H1 (cell line): ENCODE results near the gene DPF1. TPM values are rescaled to one million over a fixed set of nuclear protein-coding genes. Genes with fewer than 3 reads are reported as not detected.

ENCODE experiments used
- CTCF ChIA-PET: fragments of 300-600 bp; sonication (Branson Sonifier 250); formaldehyde crosslinking; loops from one replicate; lab custom pipeline; 2021; ENCODE audit not compliant: partially characterized antibody; lab: Charles Lee
- POLR2A ChIA-PET: fragments of 300-600 bp; sonication (Branson Sonifier 250); formaldehyde crosslinking; loops from one replicate; lab custom pipeline; 2021; ENCODE audit warnings: inconsistent platforms; ENCODE audit not compliant: partially characterized antibody; lab: Charles Lee
- DNase-seq, 2 experiments: peaks; one replicate each; pipeline versions ENCODE4 v3.0.0 to v3.0.0-alpha.2; 2010 to 2022; ENCODE audit warnings: low spot score in 2 of 2, low read depth in 1 of 2, mixed read lengths in 1 of 2
- FAIRE-seq: peaks from 2 replicates; lab custom pipeline; 2011; peaks lifted over from hg19 to GRCh38; lab: Jason Lieb, UNC
- H2AFZ ChIP-seq: 2 replicates; pipeline ENCODE4 v1.8.1; 2012; ENCODE audit warnings: low read length, inconsistent platforms
- H2AK5ac ChIP-seq: 2 replicates; pipeline ENCODE4 v1.6.1; 2013; ENCODE audit warnings: low read depth, low read length
- H2BK120ac ChIP-seq: replicated peaks from 2 replicates; pipeline ENCODE3; 2013; ENCODE audit warnings: low read depth, low read length, inconsistent platforms
- H2BK12ac ChIP-seq: 2 replicates; pipeline ENCODE4 v1.6.1; 2013; ENCODE audit warnings: low read depth, low read length
- H2BK15ac ChIP-seq: 2 replicates; pipeline ENCODE4 v1.6.1; 2013; ENCODE audit warnings: low read length
- H2BK20ac ChIP-seq: 2 replicates; pipeline ENCODE4 v1.6.1; 2013; ENCODE audit warnings: low read length
- H2BK5ac ChIP-seq: 2 replicates; pipeline ENCODE4 v1.6.1; 2013; ENCODE audit warnings: low read depth, low read length
- H3K14ac ChIP-seq: 2 replicates; pipeline ENCODE4 v1.6.1; 2013; ENCODE audit warnings: inconsistent platforms; ENCODE audit not compliant: insufficient read length
- H3K18ac ChIP-seq: 2 replicates; pipeline ENCODE4 v1.6.1; 2013; ENCODE audit warnings: low read length; ENCODE audit errors: extremely low read depth
- H3K23ac ChIP-seq: 2 replicates; pipeline ENCODE4 v1.6.1; 2013; ENCODE audit warnings: inconsistent platforms; ENCODE audit not compliant: insufficient read length
- H3K23me2 ChIP-seq: 2 replicates; pipeline ENCODE4 v1.6.1; 2013; ENCODE audit warnings: low read depth, low read length
- H3K27ac ChIP-seq: 2 replicates; pipeline ENCODE4 v1.6.1; 2011; ENCODE audit warnings: low read depth, low read length, inconsistent platforms
- H3K27me3 ChIP-seq, 4 experiments: replicated peaks in 1 of 4; 1 replicate in 1 of 4; 2 replicates in 3 of 4; pipeline versions ENCODE4 v1.6.1 to v1.8.1; 2011 to 2013; ENCODE audit warnings: low read length in 3 of 4, mild to moderate bottlenecking in 3 of 4, inconsistent platforms in 2 of 4, mixed read lengths in 2 of 4, moderate library complexity in 1 of 4; ENCODE audit not compliant: control insufficient read depth in 3 of 4, insufficient read depth in 3 of 4; ENCODE audit errors: extremely low read depth in 1 of 4
- H3K36me3 ChIP-seq, 4 experiments: 2 replicates each; pipeline versions ENCODE4 v1.6.1 to v1.8.1; 2011 to 2013; ENCODE audit warnings: mild to moderate bottlenecking in 4 of 4, low read length in 3 of 4, moderate library complexity in 2 of 4, control low read depth in 1 of 4, inconsistent platforms in 1 of 4; ENCODE audit not compliant: insufficient read depth in 4 of 4, control insufficient read depth in 2 of 4
- H3K4ac ChIP-seq: replicated peaks from 2 replicates; pipeline ENCODE3; 2013; ENCODE audit warnings: low read length, low read depth, mixed read lengths, inconsistent platforms; ENCODE audit not compliant: insufficient read length
- H3K4me1 ChIP-seq, 4 experiments: replicated peaks in 1 of 4; 1 replicate in 1 of 4; 2 replicates in 3 of 4; pipeline versions ENCODE4 v1.6.1 to v1.8.1; 2011 to 2013; ENCODE audit warnings: low read length in 3 of 4, inconsistent platforms in 2 of 4, mixed read lengths in 1 of 4; ENCODE audit not compliant: insufficient read depth in 4 of 4, control insufficient read depth in 3 of 4
- H3K4me2 ChIP-seq, 2 experiments: 2 replicates each; pipeline versions ENCODE4 v1.6.1 to v1.8.1; 2011 to 2013; ENCODE audit warnings: low read depth in 2 of 2, low read length in 2 of 2, control low read depth in 1 of 2, inconsistent platforms in 1 of 2, mild to moderate bottlenecking in 1 of 2; ENCODE audit not compliant: insufficient read depth in 1 of 2
- H3K4me3 ChIP-seq, 4 experiments: fragments of 200-600, 300-600 bp in 1 of 4; sonication (generic), shearing (Covaris generic), sonication (Bioruptor Twin) in 1 of 4; 2 replicates each; pipeline versions ENCODE4 v1.5.1 to v1.8.1; 2011 to 2016; ENCODE audit warnings: low read length in 4 of 4, low read depth in 3 of 4, control low read depth in 2 of 4, inconsistent platforms in 2 of 4, mild to moderate bottlenecking in 2 of 4, mixed read lengths in 1 of 4, moderate library complexity in 1 of 4; ENCODE audit not compliant: insufficient read depth in 2 of 4; ENCODE audit errors: extremely low read depth in 1 of 4
- H3K56ac ChIP-seq: replicated peaks from 2 replicates; pipeline ENCODE3; 2013; ENCODE audit warnings: low read depth, mild to moderate bottlenecking, mixed read lengths, low read length, inconsistent platforms; ENCODE audit not compliant: insufficient read length
- H3K79me1 ChIP-seq: 2 replicates; pipeline ENCODE4 v1.6.1; 2013; ENCODE audit warnings: low read depth, low read length, control low read depth
- H3K79me2 ChIP-seq, 2 experiments: 2 replicates each; pipeline versions ENCODE4 v1.6.1 to v1.8.1; 2012 to 2013; ENCODE audit warnings: low read length in 2 of 2, mild to moderate bottlenecking in 2 of 2, inconsistent platforms in 1 of 2; ENCODE audit not compliant: insufficient read depth in 2 of 2, control insufficient read depth in 1 of 2
- H3K9ac ChIP-seq, 4 experiments: replicated peaks in 1 of 4; 1 replicate in 1 of 4; 2 replicates in 3 of 4; pipeline versions ENCODE4 v1.6.1 to v1.8.1; 2011 to 2013; ENCODE audit warnings: low read depth in 3 of 4, low read length in 3 of 4, control low read depth in 2 of 4, mild to moderate bottlenecking in 2 of 4, moderate library complexity in 2 of 4, inconsistent platforms in 1 of 4; ENCODE audit errors: extremely low read depth in 1 of 4
- H3K9me3 ChIP-seq, 2 experiments: 2 replicates each; pipeline versions ENCODE4 v1.6.1 to v1.8.1; 2012 to 2013; ENCODE audit warnings: mild to moderate bottlenecking in 2 of 2, moderate library complexity in 2 of 2, control low read depth in 1 of 2, inconsistent platforms in 1 of 2, low read depth in 1 of 2, low read length in 1 of 2, mixed read lengths in 1 of 2; ENCODE audit not compliant: insufficient read depth in 2 of 2
- H4K20me1 ChIP-seq, 2 experiments: replicated peaks in 1 of 2; 2 replicates each; pipeline versions ENCODE3 to v1.8.1; 2011 to 2013; ENCODE audit warnings: inconsistent platforms in 2 of 2, low read length in 2 of 2, mild to moderate bottlenecking in 1 of 2; ENCODE audit not compliant: insufficient read depth in 2 of 2, control insufficient read depth in 1 of 2
- H4K5ac ChIP-seq: 2 replicates; pipeline ENCODE4 v1.6.1; 2013; ENCODE audit warnings: low read length, low read depth, mixed read lengths, inconsistent platforms; ENCODE audit not compliant: insufficient read length
- H4K8ac ChIP-seq: 2 replicates; pipeline ENCODE4 v1.8.0; 2013; ENCODE audit warnings: mild to moderate bottlenecking, moderate library complexity, low read length, inconsistent platforms; ENCODE audit not compliant: insufficient read depth; ENCODE audit errors: extremely low read depth
- H4K91ac ChIP-seq: replicated peaks from 2 replicates; pipeline ENCODE3; 2013; ENCODE audit warnings: low read length, mixed read lengths, inconsistent platforms; ENCODE audit not compliant: insufficient read length
- ASH2L ChIP-seq: fragments of 200-600, 300-600 bp; sonication (generic); IDR thresholded peaks from one replicate; pipeline ENCODE4 v1.7.1; 2017; ENCODE audit warnings: low read length
- BRCA1 ChIP-seq: IDR thresholded peaks from 2 replicates; pipeline ENCODE4 v1.6.1; 2012; ENCODE audit warnings: low read depth, low read length, improper control_type of control experiment
- CBX5 ChIP-seq: fragments of 300-800, 300-1000 bp; sonication (generic); IDR thresholded peaks from 2 replicates; pipeline ENCODE4 v1.7.1; 2016; ENCODE audit warnings: antibody characterized with exemption, low read length, low read depth
- CBX8 ChIP-seq: fragments of 300-800, 300-1000 bp; sonication (generic); IDR thresholded peaks from 2 replicates; pipeline ENCODE4 v1.7.1; 2016; ENCODE audit warnings: low read depth, low read length, borderline replicate concordance
- CHD2 ChIP-seq: IDR thresholded peaks from 2 replicates; pipeline ENCODE4 v1.6.1; 2012; ENCODE audit warnings: low read length, improper control_type of control experiment
- CREB1 ChIP-seq: IDR thresholded peaks from 2 replicates; pipeline ENCODE4 v1.6.1; 2012; ENCODE audit warnings: inconsistent platforms
- EP300 ChIP-seq, 2 experiments: IDR thresholded peaks; 1 replicate in 1 of 2; 2 replicates in 1 of 2; pipeline ENCODE4 v1.6.1; 2011 to 2012; ENCODE audit warnings: low read depth in 2 of 2, low read length in 2 of 2, mild to moderate bottlenecking in 2 of 2, borderline replicate concordance in 1 of 2, inconsistent platforms in 1 of 2, moderate library complexity in 1 of 2
- HDAC2 ChIP-seq, 2 experiments: fragments of 300-600 bp in 1 of 2; sonication (generic) in 1 of 2; IDR thresholded peaks; 2 replicates each; pipeline ENCODE4 v1.6.1; 2011 to 2012; ENCODE audit warnings: low read depth in 2 of 2, low read length in 2 of 2, mild to moderate bottlenecking in 2 of 2, moderate library complexity in 2 of 2, borderline replicate concordance in 1 of 2, inconsistent platforms in 1 of 2
- HDAC6 ChIP-seq: IDR thresholded peaks from one replicate; pipeline ENCODE4 v1.7.1; 2012; ENCODE audit warnings: low read depth, mild to moderate bottlenecking, inconsistent platforms, low read length, moderate library complexity
- JUN ChIP-seq: IDR thresholded peaks from 2 replicates; pipeline ENCODE4 v1.6.1; 2011; ENCODE audit warnings: low read depth, mild to moderate bottlenecking, improper control_type of control experiment, low read length
- RFX5 ChIP-seq: IDR thresholded peaks from 2 replicates; pipeline ENCODE4 v1.6.1; 2011; ENCODE audit warnings: low read depth, low read length, improper control_type of control experiment, borderline replicate concordance
- YY1 ChIP-seq: IDR thresholded peaks from 2 replicates; pipeline ENCODE4 v1.6.1; 2011; ENCODE audit warnings: low read depth, mild to moderate bottlenecking, low read length
- ZNF274 ChIP-seq: IDR thresholded peaks from 2 replicates; pipeline ENCODE4 v1.7.0; 2012; ENCODE audit warnings: low read length, borderline replicate concordance; ENCODE audit errors: extremely low read depth
- WGBS, 2 experiments: shearing (Covaris generic) in 1 of 2; methylation state at CpG; one replicate each; pipeline versions ENCODE4 v1.1.6 to v1.1.7; 2013 to 2015; ENCODE audit warnings: low lambda C conversion rate in 2 of 2, mixed read lengths in 2 of 2, inconsistent platforms in 1 of 2, low coverage in 1 of 2, missing lambda C conversion rate in 1 of 2; ENCODE audit not compliant: insufficient replicate concordance in 2 of 2, insufficient coverage in 1 of 2, insufficient read length in 1 of 2; ENCODE audit errors: extremely low coverage in 1 of 2, missing lambda C conversion rate in 1 of 2; 5-methylcytosine and 5-hydroxymethylcytosine counted together
- polyA plus RNA-seq, 7 experiments: library from polyadenylated mRNA; depleted of rRNA in 3 of 7; stranded (reverse) in 5 of 7; unstranded in 2 of 7; fragments of >200 nt in 5 of 7; fragments of 200-250 nt in 2 of 7; gene quantifications; 1 replicate in 5 of 7; 2 replicates in 1 of 7; 4 replicates in 1 of 7; pipeline versions ENCODE4 v1.2.1 to v1.2.3, GENCODE V29; 2011 to 2013; ENCODE audit warnings: missing spikeins in 2 of 7, mixed read lengths in 2 of 7
- total RNA-seq: library from RNA; stranded (reverse); fragmentation: NEBNext Ultra II Directional; extraction: Animal tissue kit (Norgen Biotek cat#: 25700); gene quantifications from 2 replicates; pipeline ENCODE4 v1.2.1, GENCODE V29; 2021

The DPF1 gene
- total and polyA plus RNA-seq, 2 of the 8 experiments (the other 6 are each of a cell fraction or from before 2014, with no cell fraction given): 12.9 to 15.6 TPM

- no peak overlapping the region for H3K4me2 ChIP-seq
- no peaks in the 10 kb centered on the region for H3K36me3 ChIP-seq
- H3K27ac ChIP-seq: no peak overlapping the region
- no peak overlapping the region for H3K4me3 ChIP-seq
- WGBS, 2 experiments: 93% methylated on average over 12 of the region's 14 CpGs; no CpG with 5 or more reads in 1 of the 2 experiments
- H4K91ac ChIP-seq: no peak overlapping the region
- H3K4me1 ChIP-seq: peaks cover 4 to 10% (median 8%) of the 10 kb centered on the region in 4 experiments
- ChIA-PET CTCF (interaction anchor here (1.2 to 9.5 kb wide), 12 partner anchors 10 to 139 kb away, joined by 3 to 124 read pairs (median 14); partner anchors contain the start of genes CATSPERG, KCNK6, PPP1R14A and PSMD8), POLR2A (interaction anchor here (1.3 to 2.2 kb wide), 4 partner anchors 9 to 44 kb away, joined by 3 to 10 read pairs (median 4); partner anchors contain the start of genes PPP1R14A and SPINT2)
- H4K8ac ChIP-seq: no peak overlapping the region
- H2AFZ ChIP-seq: no peak overlapping the region
- no peak overlapping the region for H3K14ac ChIP-seq
- no peak overlapping the region for H2BK15ac ChIP-seq
- H3K9ac ChIP-seq: no peak overlapping the region
- H2BK20ac ChIP-seq: no peak overlapping the region
- no peaks in the 10 kb centered on the region for H3K79me2 ChIP-seq
- H4K5ac ChIP-seq: no peak overlapping the region
- H2BK5ac ChIP-seq: no peak overlapping the region
- no peak overlapping the region for H3K4ac ChIP-seq
- no peak overlapping the region for H2AK5ac ChIP-seq
- H2BK12ac ChIP-seq: peak overlapping the region; percentile 75; the same call in 1 of the 2 replicates
- no peak overlapping the region for H3K18ac ChIP-seq
- H3K9me3 ChIP-seq: no peaks in the 10 kb centered on the region
- H3K27me3 ChIP-seq: no peaks in the 10 kb centered on the region; a peak in 2 of 7 replicates
- no peak overlapping the region for H3K23ac ChIP-seq
- 0 out of 2 replicates have a peak, but pooled peaks cover 1% of the 10 kb centered on the region for H3K23me2 ChIP-seq
- DNase-seq: no peak
- H2BK120ac ChIP-seq: no peak overlapping the region
- no peaks in the 10 kb centered on the region for H3K79me1 ChIP-seq
- no peak overlapping the region for H3K56ac ChIP-seq
- no peak for FAIRE-seq
- H4K20me1 ChIP-seq: no peaks in the 10 kb centered on the region
- TF ChIP-seq YY1 (no peak), CBX5 (no peak), EP300 (IDR thresholded peaks at IDR 0.05; ENCODE audit: borderline replicate concordance in 1 of 2, low read depth in 2 of 2, low read length in 2 of 2) (no peak), ZNF274 (no peak), HDAC2 (IDR thresholded peaks at IDR 0.05; ENCODE audit: borderline replicate concordance in 1 of 2, low read depth in 2 of 2, low read length in 2 of 2) (no peak), CREB1 (no peak), HDAC6 (no peak), CHD2 (no peak), BRCA1 (no peak), RFX5 (no peak), JUN (no peak), ASH2L (no peak), CBX8 (no peak)
Observed at GRCh38 chr19:38245826-38246498, 21.9 kb upstream of the DPF1 start.
